SK-N-MC (cell line): ENCODE data around the gene MCEMP1.

Experiments used
- FOXP2 ChIP-seq: optimal IDR thresholded peaks from 2 replicates; pipeline ENCODE3; 2011; ENCODE audit warnings: mild to moderate bottlenecking, moderate library complexity; ENCODE audit not compliant: insufficient read depth; ENCODE audit errors: extremely low read length, control extremely low read depth
- POLR2AphosphoS5 ChIP-seq: IDR thresholded peaks from 2 replicates; pipeline ENCODE4 v1.6.1; 2012; ENCODE audit warnings: mild to moderate bottlenecking, low read depth, low read length, borderline replicate concordance

GRCh38 chr19:7676854-7677253 lies at the start of gene MCEMP1:
- TF ChIP-seq POLR2AphosphoS5 (no peak), FOXP2 (no peak)
